ENCODE measurements around the gene TMEM154.

GRCh38 chr4:152684587-152684986 is 4.8 kb upstream of the TMEM154 start:
- TF ChIP-seq CTCF (IDR thresholded peaks at IDR 0.05) = no peak
- no peak for TF ChIP-seq POLR2A (IDR thresholded peaks at IDR 0.05)

All from ovary (tissue), 3 donors.